Omental fat pad (tissue), 4 donors: ENCODE results near the gene TMOD3. TPM values are rescaled to one million over a fixed set of nuclear protein-coding genes. Genes with fewer than 3 reads are reported as not detected.

Experiments used
- ATAC-seq: fragments of 150-250 bp; one replicate; pipeline ENCODE4 v1.9.1; 2016; ENCODE audit warnings: mild to moderate bottlenecking, moderate library complexity; ENCODE audit not compliant: low FRiP score
- DNase-seq: peaks from one replicate; pipeline ENCODE4 v3.0.0-alpha.2; 2019; ENCODE audit warnings: low spot score
- CTCF ChIP-seq, 3 donors: fragments of 450-650 bp; IDR thresholded peaks; one replicate each; pipeline ENCODE4 v1.5.1; 2016 to 2017; ENCODE audit warnings: antibody characterized with exemption in 3 of 3, mild to moderate bottlenecking in 3 of 3, moderate library complexity in 2 of 3
- total RNA-seq, 4 donors: library from RNA; depleted of rRNA; stranded (reverse); fragments of >200 nt; gene quantifications; one replicate each; pipeline ENCODE4 v1.1.0, GENCODE V29; 2016

The TMOD3 gene
- total RNA-seq, 4 donors from 2014 or later = 25.7 to 47.0 (median 37.3) TPM

- ATAC-seq (no peak), DNase-seq (no peak)
- TF ChIP-seq CTCF (IDR thresholded peaks at IDR 0.05) = no peak
Measured at GRCh38 chr15:51841406-51842040, 12.1 kb downstream of the TMOD3 start.

- DNase-seq (no peak), ATAC-seq (no peak)
- TF ChIP-seq CTCF (IDR thresholded peaks at IDR 0.05) = no peak
Measured at GRCh38 chr15:51842265-51842664, 12.8 kb downstream of the TMOD3 start.

- DNase-seq = no peak
- no peak for TF ChIP-seq CTCF (IDR thresholded peaks at IDR 0.05)
- peak; percentile 62 for ATAC-seq
Measured at GRCh38 chr15:51842852-51843737, 13.6 kb downstream of the TMOD3 start.

GRCh38 chr15:51844747-51845426, 15.4 kb downstream of the TMOD3 start:
- no peak for TF ChIP-seq CTCF (IDR thresholded peaks at IDR 0.05)
- DNase-seq (no peak), ATAC-seq (no peak)

GRCh38 chr15:51846066-51846462, 16.6 kb downstream of the TMOD3 start:
- no peak for DNase-seq
- no peak for TF ChIP-seq CTCF (IDR thresholded peaks at IDR 0.05)
- ATAC-seq = peak; percentile 3

- TF ChIP-seq CTCF (IDR thresholded peaks at IDR 0.05) = no peak
- peak; percentile 80 for ATAC-seq
- no peak for DNase-seq
Measured at GRCh38 chr15:51846463-51847230, 17.2 kb downstream of the TMOD3 start.
